GM18858 (cell line): ENCODE data around the gene DCDC1.

ENCODE experiments used
- ATAC-seq: cut with Tn5 transposase; IDR thresholded peaks from one replicate; pipeline ENCODE4 v1.9.1; 2021; ENCODE audit not compliant: unreplicated experiment

The DCDC1 gene

DNA sequence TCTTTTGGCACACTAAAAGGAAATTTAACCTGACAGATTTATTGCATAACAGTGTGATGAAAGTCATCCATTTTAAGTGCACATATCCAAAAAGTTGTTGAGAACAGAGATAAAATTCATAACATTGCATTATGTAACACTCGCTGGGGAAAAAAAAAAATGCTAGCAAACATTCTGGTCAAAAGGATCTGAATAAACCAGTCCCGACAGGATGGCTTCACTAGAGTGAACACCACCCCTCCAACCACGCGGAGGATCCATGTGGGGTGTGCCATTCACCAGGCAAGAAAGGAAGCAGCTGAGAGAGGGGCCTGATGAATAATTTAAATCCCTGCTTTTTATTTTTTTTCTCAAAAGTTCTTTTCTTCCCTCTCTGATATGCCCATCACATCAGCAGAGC lies 258.7 kb downstream of the DCDC1 start:
- ATAC-seq, result no peak

- ATAC-seq, result no peak
Observed at GRCh38 chr11:31109446-31109845, 260.1 kb downstream of the DCDC1 start.

- ATAC-seq, result no peak
Observed at GRCh38 chr11:31107649-31108048, 261.9 kb downstream of the DCDC1 start.

- ATAC-seq, result peak; percentile 87
Observed at GRCh38 chr11:31106968-31107576, 262.5 kb downstream of the DCDC1 start.

GRCh38 chr11:31106326-31106725 lies 263.2 kb downstream of the DCDC1 start:
- ATAC-seq, result no peak

DNA sequence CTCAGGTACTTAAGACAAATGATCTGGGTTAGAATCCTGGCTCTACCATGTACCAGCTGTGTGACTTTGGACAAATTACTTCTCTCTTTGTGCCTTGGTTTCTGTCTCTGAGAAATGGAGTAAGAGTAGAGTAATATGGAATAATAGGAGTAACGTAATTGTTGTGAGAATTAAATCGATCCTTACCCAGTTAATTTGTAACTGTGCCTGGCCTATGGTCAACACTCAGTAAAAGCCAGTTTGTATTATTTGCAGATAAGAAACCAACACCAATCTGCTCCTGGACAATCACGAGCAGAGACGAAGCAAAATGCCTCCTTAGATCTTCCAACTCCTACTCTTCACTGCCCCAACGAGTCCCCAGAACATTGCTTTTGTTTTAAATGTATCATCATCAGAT lies 266.7 kb downstream of the DCDC1 start:
- no peak for ATAC-seq

DNA sequence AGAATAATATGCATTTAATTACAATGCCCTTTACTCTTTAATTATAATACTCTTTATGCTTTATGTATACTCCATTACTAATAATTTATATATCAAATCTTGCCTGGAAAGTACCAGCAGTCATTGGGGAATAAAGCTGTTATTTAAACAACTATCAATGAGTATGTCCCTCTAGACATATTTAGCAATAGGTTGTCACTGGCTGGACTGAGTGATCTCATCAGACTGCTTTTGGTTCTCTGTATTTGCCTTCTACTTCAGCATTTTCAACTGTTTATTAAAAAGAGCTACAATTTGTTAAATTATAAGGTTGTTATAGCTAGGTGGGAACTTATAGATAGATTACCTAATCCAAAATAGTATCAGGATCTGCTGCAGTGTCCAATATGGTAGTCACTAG lies 267.2 kb downstream of the DCDC1 start:
- ATAC-seq, result no peak

GRCh38 chr11:31096191-31096805 lies 273.2 kb downstream of the DCDC1 start:
- ATAC-seq, result no peak

GRCh38 chr11:31092638-31093037 lies 276.9 kb downstream of the DCDC1 start:
- ATAC-seq, result no peak

GRCh38 chr11:31089117-31089516 lies 280.4 kb downstream of the DCDC1 start:
- ATAC-seq, result no peak

- no peak for ATAC-seq
Observed at GRCh38 chr11:31069447-31070205, 299.9 kb downstream of the DCDC1 start.

DNA sequence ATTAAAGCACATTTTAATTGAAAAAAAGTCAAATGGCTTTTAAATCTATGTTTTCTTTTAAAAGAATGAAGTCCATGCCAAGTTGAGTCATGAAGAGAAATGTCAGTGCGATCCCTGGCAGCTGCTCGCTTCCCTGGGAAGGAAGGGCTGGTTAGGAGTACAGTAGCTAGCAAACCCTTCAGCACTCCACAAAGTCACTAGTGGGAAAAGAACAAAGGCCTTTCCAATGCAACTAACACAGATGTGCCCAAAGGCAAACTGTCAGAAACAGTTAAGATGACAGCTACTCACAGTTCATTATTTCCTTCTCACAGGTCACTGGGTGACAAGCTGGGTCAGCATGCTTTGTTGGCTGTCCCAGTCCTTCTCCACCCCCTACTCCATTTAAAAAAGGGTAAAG lies 308.7 kb downstream of the DCDC1 start:
- ATAC-seq, result no peak

GRCh38 chr11:31059529-31059928 lies 310.0 kb downstream of the DCDC1 start:
- no peak for ATAC-seq

- ATAC-seq, result no peak
Observed at GRCh38 chr11:31050061-31050765, 319.3 kb downstream of the DCDC1 start.

DNA sequence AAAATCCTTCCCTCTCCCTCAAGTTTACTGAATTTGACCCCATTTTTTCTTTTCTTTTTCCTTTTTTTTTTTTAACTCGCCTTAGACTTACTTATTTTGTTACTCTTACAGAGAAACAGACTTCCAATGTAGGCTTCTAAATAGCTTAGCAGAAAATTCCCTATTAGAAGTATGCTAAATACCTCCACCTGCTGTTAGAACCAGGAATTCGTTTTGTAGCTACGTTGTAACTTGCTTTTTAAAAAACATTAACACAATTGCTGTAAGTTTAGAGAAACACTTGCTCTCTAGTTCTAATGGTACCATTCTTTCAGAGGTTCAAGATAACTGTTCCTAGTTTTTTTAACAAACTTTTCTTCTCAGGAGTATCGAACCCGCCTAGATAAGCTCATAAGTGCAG lies 324.2 kb downstream of the DCDC1 start:
- ATAC-seq, result no peak

DNA sequence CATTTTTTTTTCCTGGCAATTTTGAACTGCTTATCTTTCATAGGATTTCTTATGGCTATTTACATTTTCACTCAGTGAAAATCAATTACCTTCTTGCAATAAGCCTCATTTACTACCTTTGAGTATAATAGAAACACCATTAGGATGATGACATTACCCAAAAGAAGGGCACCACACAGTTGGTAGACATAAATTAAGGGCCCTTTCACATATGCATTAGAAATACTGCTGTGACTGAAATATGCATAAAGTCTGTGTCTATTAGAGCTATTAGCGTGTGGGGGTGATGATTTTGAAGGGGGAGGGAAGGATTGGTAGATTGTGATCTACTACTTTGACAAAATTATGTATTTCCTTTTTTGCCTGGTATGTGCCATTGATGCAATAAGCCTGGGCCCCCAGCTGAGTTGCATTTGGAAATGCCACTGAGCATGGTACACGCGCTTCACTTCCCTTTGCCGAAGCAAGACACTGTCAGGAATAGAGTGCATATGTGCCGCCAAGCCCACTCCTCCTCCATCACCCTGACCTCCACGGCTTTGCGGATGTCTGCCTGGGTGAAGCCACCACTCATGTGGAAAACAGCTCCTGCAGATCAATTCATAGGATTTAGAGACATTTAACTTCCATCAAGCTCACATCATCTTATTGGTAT lies 339.3 kb downstream of the DCDC1 start:
- ATAC-seq, result no peak

- no peak for ATAC-seq
Observed at GRCh38 chr11:31026315-31026714, 343.2 kb downstream of the DCDC1 start.

- no peak for ATAC-seq
Observed at GRCh38 chr11:31022080-31022479, 347.5 kb downstream of the DCDC1 start.

DNA sequence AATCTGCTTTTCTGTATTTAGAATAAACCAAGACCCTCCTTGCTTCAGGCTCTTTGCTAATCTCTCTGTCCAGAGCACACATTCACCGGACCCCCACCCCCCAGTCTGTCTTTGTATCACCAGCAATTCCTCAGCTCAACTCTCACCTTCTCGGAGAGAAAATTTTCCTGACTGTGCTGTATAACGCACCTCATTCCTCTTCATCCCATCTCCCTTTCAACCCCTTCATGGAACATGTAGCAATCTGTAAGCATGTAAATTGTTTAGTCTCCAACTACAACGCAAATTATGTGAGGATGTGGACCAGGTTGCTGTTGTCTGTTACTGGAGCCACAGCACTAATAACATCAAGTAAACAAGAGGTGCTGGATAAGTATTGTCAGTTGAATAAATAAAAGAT lies 349.8 kb downstream of the DCDC1 start:
- no peak for ATAC-seq

- no peak for ATAC-seq
Observed at GRCh38 chr11:31005202-31005601, 364.3 kb downstream of the DCDC1 start.

- ATAC-seq, result no peak
Observed at GRCh38 chr11:31001427-31001826, 368.1 kb downstream of the DCDC1 start.
